SK-N-SH (cell line): Measurements from ENCODE around the gene CRHBP. TPM values are rescaled to one million over a fixed set of nuclear protein-coding genes. Genes with fewer than 3 reads are reported as not detected.
"Not testable (repeated sequence)": the region's sequence is repeated elsewhere in the genome, so short reads cannot be mapped to it uniquely, and the experiment has no call there.

ENCODE experiments used
- CTCF ChIA-PET: fragments of 300-600, 350-600 bp; formaldehyde crosslinking; extraction: SDS; loops from one replicate; lab custom pipeline; 2021; lab: Yijun Ruan, JAX
- POLR2A ChIA-PET: fragments of 350-600 bp; sonication (Branson Sonifier 250); formaldehyde crosslinking; extraction: SDS; loops from one replicate; lab custom pipeline; 2020; ENCODE audit warnings: antibody characterized with exemption, inconsistent platforms; lab: Yijun Ruan, JAX
- DNase-seq: peaks from one replicate; pipeline ENCODE4 v3.0.0; 2012
- H2AFZ ChIP-seq: fragments of 200-600 bp; sonication (generic); 2 replicates; pipeline ENCODE4 v1.8.1; 2016; ENCODE audit warnings: antibody characterized with exemption, mild to moderate bottlenecking, low read depth
- H3F3A ChIP-seq: fragments of 200-600 bp; sonication (generic); replicated peaks from 2 replicates; pipeline ENCODE3; 2016; ENCODE audit warnings: antibody characterized with exemption, mild to moderate bottlenecking; ENCODE audit not compliant: insufficient read depth
- H3K27ac ChIP-seq, 2 experiments: fragments of 200-500 bp in 1 of 2; fragments of 200-600 bp in 1 of 2; sonication (Bioruptor generic) in 1 of 2; sonication (generic), shearing (Covaris generic) in 1 of 2; 2 replicates each; pipeline versions ENCODE4 v1.5.1 to v1.6.1; 2014 to 2016; ENCODE audit warnings: low read depth in 2 of 2, inconsistent platforms in 1 of 2, low read length in 1 of 2, mild to moderate bottlenecking in 1 of 2, mixed read lengths in 1 of 2
- H3K27me3 ChIP-seq: fragments of 200-600 bp; sonication (generic), shearing (Covaris generic); 2 replicates; pipeline ENCODE4 v1.6.1; 2016; ENCODE audit warnings: mixed run types; ENCODE audit not compliant: insufficient read depth
- H3K36me3 ChIP-seq, 2 experiments: fragments of 200-500 bp in 1 of 2; fragments of 200-600 bp in 1 of 2; sonication (Bioruptor generic) in 1 of 2; sonication (generic) in 1 of 2; replicated peaks in 1 of 2; 2 replicates each; pipeline versions ENCODE3 to v1.5.1; 2014 to 2016; ENCODE audit warnings: low read length in 1 of 2, mild to moderate bottlenecking in 1 of 2; ENCODE audit not compliant: insufficient read depth in 2 of 2, control insufficient read depth in 1 of 2
- H3K4me1 ChIP-seq, 2 experiments: fragments of 200-500 bp in 1 of 2; fragments of 200-600 bp in 1 of 2; sonication (Bioruptor generic) in 1 of 2; sonication (generic), shearing (Covaris generic) in 1 of 2; 2 replicates each; pipeline versions ENCODE4 v1.5.1 to v1.6.1; 2014 to 2016; ENCODE audit warnings: low read depth in 1 of 2, low read length in 1 of 2, mixed run types in 1 of 2; ENCODE audit not compliant: insufficient read depth in 2 of 2, control insufficient read depth in 1 of 2
- H3K4me2 ChIP-seq: fragments of 200-600 bp; sonication (generic), shearing (Covaris generic); 2 replicates; pipeline ENCODE4 v1.6.1; 2017; ENCODE audit warnings: mixed run types
- H3K4me3 ChIP-seq, 2 experiments: fragments of 200-500 bp in 1 of 2; fragments of 200-600 bp in 1 of 2; sonication (Bioruptor generic) in 1 of 2; sonication (generic), shearing (Covaris generic) in 1 of 2; 2 replicates each; pipeline versions ENCODE4 v1.5.1 to v1.8.1; 2014 to 2016; ENCODE audit warnings: low read depth in 2 of 2, inconsistent platforms in 1 of 2, low read length in 1 of 2, mild to moderate bottlenecking in 1 of 2, mixed read lengths in 1 of 2, moderate library complexity in 1 of 2
- H3K79me2 ChIP-seq: fragments of 200-600 bp; sonication (generic); 2 replicates; pipeline ENCODE4 v1.8.1; 2017; ENCODE audit warnings: mild to moderate bottlenecking; ENCODE audit not compliant: insufficient read depth
- H3K9ac ChIP-seq: fragments of 200-600 bp; sonication (generic); 2 replicates; pipeline ENCODE4 v1.6.1; 2017; ENCODE audit warnings: mixed run types
- H3K9me2 ChIP-seq: fragments of 200-600 bp; sonication (generic); 2 replicates; pipeline ENCODE4 v1.6.1; 2017; ENCODE audit warnings: mixed run types
- H3K9me3 ChIP-seq: fragments of 200-600 bp; sonication (generic); 2 replicates; pipeline ENCODE4 v1.6.1; 2017; ENCODE audit warnings: mixed run types, mild to moderate bottlenecking, moderate library complexity
- H4K20me1 ChIP-seq: fragments of 200-600 bp; sonication (generic); 2 replicates; pipeline ENCODE4 v1.6.1; 2017; ENCODE audit warnings: mild to moderate bottlenecking, mixed run types; ENCODE audit not compliant: insufficient read depth
- CHD2 ChIP-seq: fragments of 150-350 bp; IDR thresholded peaks from 2 replicates; pipeline ENCODE4 v1.6.1; 2018; ENCODE audit warnings: low read length; ENCODE audit not compliant: partially characterized antibody
- IRF3 ChIP-seq: fragments of 150-350 bp; IDR thresholded peaks from 2 replicates; pipeline ENCODE4 v1.6.1; 2016; ENCODE audit warnings: mild to moderate bottlenecking, low read depth, low read length
- POLR2AphosphoS5 ChIP-seq: IDR thresholded peaks from 2 replicates; pipeline ENCODE4 v1.6.1; 2012; ENCODE audit warnings: low read depth, low read length
- RCOR1 ChIP-seq: fragments of 150-350 bp; IDR thresholded peaks from 2 replicates; pipeline ENCODE4 v1.6.1; 2017; ENCODE audit warnings: antibody characterized with exemption, low read length
- SMC3 ChIP-seq: IDR thresholded peaks from 2 replicates; pipeline ENCODE4 v1.6.1; 2012; ENCODE audit warnings: low read depth, low read length, improper control_type of control experiment
- TAF1 ChIP-seq: IDR thresholded peaks from 2 replicates; pipeline ENCODE4 v1.6.1; 2012; ENCODE audit warnings: low read depth, mild to moderate bottlenecking, low read length, moderate library complexity, borderline replicate concordance
- USF1 ChIP-seq: IDR thresholded peaks from 2 replicates; pipeline ENCODE4 v1.4.0; 2012; ENCODE audit warnings: low read depth, borderline replicate concordance
- WGBS: methylation state at CpG from one replicate; pipeline ENCODE4 v1.1.6; 2017; ENCODE audit warnings: low lambda C conversion rate; 5-methylcytosine and 5-hydroxymethylcytosine counted together
- polyA plus RNA-seq, 3 experiments: library from polyadenylated mRNA; depleted of rRNA; stranded (reverse); fragments of >200 nt; gene quantifications; 2 replicates each; pipeline ENCODE4 v1.2.3, GENCODE V29; 2012

CRHBP gene
- polyA plus RNA-seq (2012; rRNA removed): not detected in 2 replicates
- not detected in 2 replicates for polyA plus RNA-seq (2012; cell fraction: cytosol; rRNA removed)
- polyA plus RNA-seq (2012; cell fraction: nucleus; rRNA removed): not detected in 2 replicates

GRCh38 chr5:76952795-76953536 lies at the start of gene CRHBP:
CRHBP (plus strand) TSS chr5:76953045; CDS start chr5:76953135, 90 bp downstream.
- POLR2A ChIA-PET: no interaction called here
- Histone ChIP-seq H3K9me3 (no peaks in the 10 kb centered on the region), H3K9me2 (no peaks in the 10 kb centered on the region), H2AFZ (no peak within 1 kb of the TSS), H3F3A (no peaks in the 10 kb centered on the region), H4K20me1 (no peaks in the 10 kb centered on the region), H3K79me2 (no peaks in the 10 kb centered on the region), H3K4me2 (peak within 1 kb of the TSS; percentile 63; the same call in 1 of the 2 replicates), H3K9ac (no peak within 1 kb of the TSS), H3K27ac (no peak within 1 kb of the TSS), H3K4me3 (peak within 1 kb of the TSS; percentile 29 to 34)
- DNase-seq: peak; percentile 40
- TF ChIP-seq POLR2AphosphoS5: no peak
- TF ChIP-seq USF1: no peak
- no peak for TF ChIP-seq CHD2
- no peak for TF ChIP-seq SMC3
- TF ChIP-seq, all 33 proteins: peak for 0
- 63% methylated on average over 22 of the region's 23 CpGs for WGBS
- CTCF ChIA-PET: no interaction called here
- H3K36me3 ChIP-seq: no peaks in the 10 kb centered on the region
- H3K4me1 ChIP-seq: peaks cover 0 to 4% of the 10 kb centered on the region in 2 experiments; a peak in 1 of 4 replicates
- peaks cover 35% of the 10 kb centered on the region for H3K27me3 ChIP-seq

GRCh38 chr5:76908166-76908565 lies 44.7 kb upstream of the CRHBP start:
- WGBS: 64% methylated on average over 7 of the region's 7 CpGs
- no peaks in the 10 kb centered on the region for H3K36me3 ChIP-seq
- H3K79me2 ChIP-seq: no peaks in the 10 kb centered on the region
- no peak overlapping the region for H2AFZ ChIP-seq
- no peak overlapping the region for H3K4me2 ChIP-seq
- H3K9me3 ChIP-seq: no peaks in the 10 kb centered on the region; the same call in 1 of the 2 replicates
- H3K4me1 ChIP-seq: no peaks in the 10 kb centered on the region
- no peak overlapping the region for H3K9ac ChIP-seq
- no peak for DNase-seq
- POLR2A ChIA-PET: no interaction called here
- no peak overlapping the region for H3K27ac ChIP-seq
- H4K20me1 ChIP-seq: no peaks in the 10 kb centered on the region
- CTCF ChIA-PET: no interaction called here
- no peaks in the 10 kb centered on the region for H3K9me2 ChIP-seq
- H3F3A ChIP-seq: no peaks in the 10 kb centered on the region
- H3K4me3 ChIP-seq: no peak overlapping the region
- no peaks in the 10 kb centered on the region; the same call in 1 of the 2 replicates for H3K27me3 ChIP-seq
- TF ChIP-seq USF1 (no peak), TAF1 (no peak), RCOR1 (no peak), IRF3 (no peak)

- H3K9me2 ChIP-seq, H3K4me1 ChIP-seq, H4K20me1 ChIP-seq, H3K79me2 ChIP-seq, H3K27ac ChIP-seq, H3K9ac ChIP-seq, DNase-seq, H2AFZ ChIP-seq, H3K9me3 ChIP-seq, H3K4me2 ChIP-seq, H3K36me3 ChIP-seq, H3F3A ChIP-seq, POLR2A ChIA-PET, H3K27me3 ChIP-seq, H3K4me3 ChIP-seq: not testable (repeated sequence)
- CTCF ChIA-PET: interaction anchor here (0.8 kb wide), 1 partner anchor 52 kb away, joined by 3 read pairs; no protein-coding TSS in a partner anchor
- 64% methylated on average over 7 of the region's 9 CpGs for WGBS
Observed at GRCh38 chr5:76910344-76910933, 42.4 kb upstream of the CRHBP start.

GRCh38 chr5:76914671-76915070 lies 38.2 kb upstream of the CRHBP start:
- H3K79me2 ChIP-seq, H3K27me3 ChIP-seq, H3K36me3 ChIP-seq, H3K4me3 ChIP-seq, H3K9me2 ChIP-seq, H3K4me2 ChIP-seq, H2AFZ ChIP-seq, H3K4me1 ChIP-seq, H3F3A ChIP-seq, H4K20me1 ChIP-seq, CTCF ChIA-PET, DNase-seq, H3K9me3 ChIP-seq, H3K27ac ChIP-seq, H3K9ac ChIP-seq: not testable (repeated sequence)
- POLR2A ChIA-PET: interaction anchor here (0.7 kb wide), 2 partner anchors 22 to 1053 kb away, joined by 4 to 6 read pairs; no protein-coding TSS in a partner anchor
- 81% methylated on average over 14 of the region's 14 CpGs for WGBS
